PC-9 (cell line): ENCODE measurements around the gene CIAO2A. TPM values are rescaled to one million over a fixed set of nuclear protein-coding genes. Genes with fewer than 3 reads are reported as not detected.

Experiments
- BruUV-seq: library from RNA; stranded (reverse); fragments of 400-500 nt; replicated peaks from 2 replicates; lab custom pipeline; 2021; lab: Mats Ljungman, UMichigan
- CTCF ChIA-PET: fragments of 300-600 bp; sonication (Branson Sonifier 250); formaldehyde crosslinking; loops from one replicate; lab custom pipeline; 2022; ENCODE audit warnings: antibody characterized with exemption; lab: Charles Lee
- POLR2A ChIA-PET: fragments of 300-600 bp; sonication (Branson Sonifier 250); formaldehyde crosslinking; loops from one replicate; lab custom pipeline; 2022; ENCODE audit warnings: antibody characterized with exemption; ENCODE audit not compliant: unreplicated experiment; lab: Charles Lee
- DNase-seq, 2 experiments: peaks; one replicate each; pipeline versions ENCODE4 v3.0.0 to v3.0.0-alpha.2; 2015 to 2022; ENCODE audit warnings: mixed read lengths in 1 of 2
- H2AFZ ChIP-seq: fragments of 200-600 bp; sonication (generic); 2 replicates; pipeline ENCODE4 v1.8.1; 2017; ENCODE audit warnings: antibody characterized with exemption
- H3F3A ChIP-seq: fragments of 200-600 bp; sonication (generic); 2 replicates; pipeline ENCODE4 v1.8.1; 2017; ENCODE audit warnings: antibody characterized with exemption, mild to moderate bottlenecking, low read depth; ENCODE audit not compliant: insufficient read depth
- H3K27ac ChIP-seq: fragments of 200-600 bp; sonication (generic); 2 replicates; pipeline ENCODE4 v1.6.1; 2016; ENCODE audit warnings: mixed run types
- H3K27me3 ChIP-seq: fragments of 200-600 bp; sonication (generic); 2 replicates; pipeline ENCODE4 v1.6.1; 2016; ENCODE audit warnings: low read depth, mixed run types; ENCODE audit not compliant: insufficient read depth
- H3K36me3 ChIP-seq: fragments of 200-600 bp; sonication (generic); 2 replicates; pipeline ENCODE4 v1.6.1; 2016; ENCODE audit warnings: low read depth, mixed run types
- H3K4me1 ChIP-seq: fragments of 200-600 bp; sonication (generic); replicated peaks from 2 replicates; pipeline ENCODE4 v1.6.1; 2016; ENCODE audit warnings: mixed run types; ENCODE audit not compliant: insufficient read depth
- H3K4me2 ChIP-seq: fragments of 200-600 bp; sonication (generic); 2 replicates; pipeline ENCODE4 v1.6.1; 2017; ENCODE audit warnings: mixed run types
- H3K4me3 ChIP-seq: fragments of 200-600 bp; sonication (generic); 2 replicates; pipeline ENCODE4 v1.6.1; 2016; ENCODE audit warnings: mixed run types
- H3K79me2 ChIP-seq: fragments of 200-600 bp; sonication (generic); 2 replicates; pipeline ENCODE4 v1.6.1; 2017; ENCODE audit warnings: low read depth, mixed run types
- H3K9me2 ChIP-seq: fragments of 200-600 bp; sonication (generic); 2 replicates; pipeline ENCODE4 v1.8.1; 2017; ENCODE audit warnings: mild to moderate bottlenecking; ENCODE audit not compliant: insufficient read depth
- H3K9me3 ChIP-seq: fragments of 200-600 bp; sonication (generic); 2 replicates; pipeline ENCODE4 v1.8.1; 2016; ENCODE audit warnings: low read depth; ENCODE audit not compliant: insufficient read depth
- H4K20me1 ChIP-seq: fragments of 200-600 bp; sonication (generic); 2 replicates; pipeline ENCODE4 v1.8.1; 2017; ENCODE audit not compliant: insufficient read depth
- EZH2 ChIP-seq: fragments of 200-600 bp; sonication (generic); IDR thresholded peaks from 2 replicates; pipeline ENCODE4 v1.8.0; 2017; ENCODE audit warnings: antibody characterized with exemption, low read depth
- intact Hi-C: fragments of 100-400 bp; cut with micrococcal nuclease; formaldehyde crosslinking; loops from one replicate; pipeline ENCODE4 v1.10.0; 2022; ENCODE audit not compliant: unreplicated experiment
- total RNA-seq: library from RNA; stranded (reverse); gene quantifications from 2 replicates; pipeline ENCODE4 v1.2.3, GENCODE V29; 2021
- TF ChIP-seq, protein P1 (sequence below): fragments of 200-600 bp; sonication (generic); conservative IDR thresholded peaks from 2 replicates; pipeline ENCODE4 v1.6.1; 2017; ENCODE audit warnings: mixed run types, antibody characterized with exemption, mild to moderate bottlenecking, moderate library complexity

CIAO2A gene
- total RNA-seq, 1 experiment from 2014 or later = 76.3 TPM

DNA sequence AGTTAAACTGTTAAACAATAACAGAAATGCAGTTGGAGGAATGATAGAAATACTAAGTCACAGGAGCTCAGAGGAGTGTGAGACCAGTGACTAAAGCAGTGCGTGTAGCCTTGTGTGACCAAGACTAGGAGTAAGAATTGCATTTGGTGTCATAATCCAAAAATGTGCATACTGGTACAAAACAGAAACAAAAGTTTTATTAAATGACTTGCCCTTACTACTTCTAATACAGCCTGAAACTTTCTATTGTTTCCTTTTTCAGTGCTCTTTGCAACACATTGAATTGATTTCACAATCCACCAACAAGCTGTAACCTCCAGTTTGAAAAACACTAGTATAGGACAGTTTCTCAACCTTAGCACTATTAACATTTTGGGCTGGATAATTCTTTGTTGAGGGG lies 19.3 kb upstream of the CIAO2A start:
- POLR2A ChIA-PET = no interaction called here

DNA sequence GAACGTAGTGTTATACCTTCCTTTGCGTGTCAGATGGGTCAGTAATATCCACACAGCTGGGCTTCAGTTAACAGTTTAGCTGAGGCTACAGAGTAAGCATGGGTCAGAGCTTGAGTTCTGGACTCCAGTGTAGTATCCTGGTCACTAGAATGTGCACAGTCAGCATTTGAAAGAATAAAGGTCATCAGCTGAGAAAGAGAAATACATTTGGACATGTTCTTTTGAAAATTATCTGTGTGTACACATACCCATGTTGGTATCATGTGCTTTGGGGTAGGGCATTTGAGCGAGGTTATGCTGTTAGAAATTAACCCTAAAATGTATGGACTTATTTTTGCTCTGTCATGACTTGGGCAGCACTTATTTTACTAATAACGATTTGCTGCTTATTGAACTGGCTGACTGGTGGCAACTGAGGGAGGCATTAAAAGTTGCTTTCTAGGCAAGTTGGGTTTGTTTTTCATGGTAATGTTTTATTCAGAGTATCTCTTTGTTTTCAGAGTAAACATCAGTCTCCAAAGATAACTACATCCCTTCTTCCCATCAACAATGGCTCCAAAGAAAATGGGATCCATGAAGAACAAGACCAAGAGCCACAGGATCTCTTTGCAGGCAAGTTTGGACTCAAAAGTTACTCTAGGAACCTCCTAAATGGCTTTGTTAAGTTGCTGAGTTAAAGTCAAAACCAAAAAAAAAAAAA lies 18.6 kb upstream of the CIAO2A start:
- Histone ChIP-seq H3K27ac (no peak overlapping the region), H3K9me3 (no peaks in the 10 kb centered on the region), H3K27me3 (no peaks in the 10 kb centered on the region), H3K4me2 (no peak overlapping the region), H4K20me1 (peaks cover 5% of the 10 kb centered on the region; the same call in 1 of the 2 replicates), H3K4me1 (no peaks in the 10 kb centered on the region), H3K79me2 (0 out of 2 replicates have a peak, but pooled peaks cover 9% of the 10 kb centered on the region), H2AFZ (no peak overlapping the region), H3K9me2 (no peaks in the 10 kb centered on the region), H3K36me3 (peaks cover 8% of the 10 kb centered on the region; the same call in 1 of the 2 replicates), H3K4me3 (no peak overlapping the region), H3F3A (no peaks in the 10 kb centered on the region)
- ChIA-PET POLR2A (interaction anchor here (0.6 kb wide), 1 partner anchor 133 kb away, joined by 4 read pairs; no protein-coding TSS in a partner anchor), CTCF (no interaction called here)
- no peak for TF ChIP-seq EZH2
- TF ChIP-seq, protein P1, sequence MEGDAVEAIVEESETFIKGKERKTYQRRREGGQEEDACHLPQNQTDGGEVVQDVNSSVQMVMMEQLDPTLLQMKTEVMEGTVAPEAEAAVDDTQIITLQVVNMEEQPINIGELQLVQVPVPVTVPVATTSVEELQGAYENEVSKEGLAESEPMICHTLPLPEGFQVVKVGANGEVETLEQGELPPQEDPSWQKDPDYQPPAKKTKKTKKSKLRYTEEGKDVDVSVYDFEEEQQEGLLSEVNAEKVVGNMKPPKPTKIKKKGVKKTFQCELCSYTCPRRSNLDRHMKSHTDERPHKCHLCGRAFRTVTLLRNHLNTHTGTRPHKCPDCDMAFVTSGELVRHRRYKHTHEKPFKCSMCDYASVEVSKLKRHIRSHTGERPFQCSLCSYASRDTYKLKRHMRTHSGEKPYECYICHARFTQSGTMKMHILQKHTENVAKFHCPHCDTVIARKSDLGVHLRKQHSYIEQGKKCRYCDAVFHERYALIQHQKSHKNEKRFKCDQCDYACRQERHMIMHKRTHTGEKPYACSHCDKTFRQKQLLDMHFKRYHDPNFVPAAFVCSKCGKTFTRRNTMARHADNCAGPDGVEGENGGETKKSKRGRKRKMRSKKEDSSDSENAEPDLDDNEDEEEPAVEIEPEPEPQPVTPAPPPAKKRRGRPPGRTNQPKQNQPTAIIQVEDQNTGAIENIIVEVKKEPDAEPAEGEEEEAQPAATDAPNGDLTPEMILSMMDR = no peak
- no TSS peak for BruUV-seq
- intact Hi-C loops = no loop called here
- DNase-seq = no peak

More for the DNA sequence above, 19.3 kb upstream of the CIAO2A start:
- intact Hi-C loops = no loop called here
- Histone ChIP-seq H3K9me3 (no peaks in the 10 kb centered on the region), H4K20me1 (no peaks in the 10 kb centered on the region), H3K36me3 (peaks cover 8% of the 10 kb centered on the region; the same call in 1 of the 2 replicates), H3K9me2 (no peaks in the 10 kb centered on the region), H2AFZ (no peak overlapping the region), H3K79me2 (0 out of 2 replicates have a peak, but pooled peaks cover 9% of the 10 kb centered on the region), H3K27ac (no peak overlapping the region), H3K27me3 (no peaks in the 10 kb centered on the region), H3K4me2 (no peak overlapping the region), H3F3A (no peaks in the 10 kb centered on the region), H3K4me3 (no peak overlapping the region), H3K4me1 (no peaks in the 10 kb centered on the region)
- TF ChIP-seq, protein P1 = no peak
- TF ChIP-seq EZH2 = no peak
- CTCF ChIA-PET = no interaction called here
- BruUV-seq = no TSS peak
- no peak for DNase-seq

DNA sequence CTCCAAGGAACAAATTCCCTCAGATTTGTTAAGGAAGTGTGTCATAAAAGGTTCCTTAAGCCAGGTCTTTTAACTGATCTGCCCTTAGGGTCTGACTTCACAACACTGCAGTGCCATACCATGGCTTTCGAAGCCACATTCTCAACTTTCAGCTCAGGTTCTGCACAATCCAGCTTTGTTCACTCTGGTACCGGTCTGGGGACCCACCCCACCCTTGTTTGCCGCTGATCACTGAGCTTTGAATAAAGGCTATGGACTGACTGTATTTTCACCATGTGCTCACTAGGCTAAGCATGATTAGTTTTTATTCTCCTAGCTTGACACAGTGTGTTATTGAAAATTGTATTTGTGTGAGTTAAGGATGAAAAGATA lies 18.0 kb upstream of the CIAO2A start:
- DNase-seq = no peak
- Histone ChIP-seq H3K27ac (no peak overlapping the region), H3K9me3 (no peaks in the 10 kb centered on the region), H3F3A (no peaks in the 10 kb centered on the region), H3K27me3 (no peaks in the 10 kb centered on the region), H3K9me2 (no peaks in the 10 kb centered on the region), H3K4me1 (no peaks in the 10 kb centered on the region), H3K4me2 (no peak overlapping the region), H2AFZ (no peak overlapping the region), H3K79me2 (0 out of 2 replicates have a peak, but pooled peaks cover 9% of the 10 kb centered on the region), H3K36me3 (peaks cover 8% of the 10 kb centered on the region; the same call in 1 of the 2 replicates), H3K4me3 (no peak overlapping the region), H4K20me1 (peaks cover 7% of the 10 kb centered on the region; the same call in 1 of the 2 replicates)
- intact Hi-C loops = no loop called here
- TF ChIP-seq, protein P1 = no peak
- TF ChIP-seq EZH2 = no peak
- BruUV-seq = no TSS peak
- ChIA-PET CTCF (no interaction called here), POLR2A (interaction anchor here (0.6 kb wide), 1 partner anchor 485 kb away, joined by 7 read pairs; no protein-coding TSS in a partner anchor)
